ENCODE data around the gene ST7. TPM values are rescaled to one million over a fixed set of nuclear protein-coding genes. Genes with fewer than 3 reads are reported as not detected.

Gene ST7
- total RNA-seq, 1 donor from 2014 or later: 8.3 TPM

DNA sequence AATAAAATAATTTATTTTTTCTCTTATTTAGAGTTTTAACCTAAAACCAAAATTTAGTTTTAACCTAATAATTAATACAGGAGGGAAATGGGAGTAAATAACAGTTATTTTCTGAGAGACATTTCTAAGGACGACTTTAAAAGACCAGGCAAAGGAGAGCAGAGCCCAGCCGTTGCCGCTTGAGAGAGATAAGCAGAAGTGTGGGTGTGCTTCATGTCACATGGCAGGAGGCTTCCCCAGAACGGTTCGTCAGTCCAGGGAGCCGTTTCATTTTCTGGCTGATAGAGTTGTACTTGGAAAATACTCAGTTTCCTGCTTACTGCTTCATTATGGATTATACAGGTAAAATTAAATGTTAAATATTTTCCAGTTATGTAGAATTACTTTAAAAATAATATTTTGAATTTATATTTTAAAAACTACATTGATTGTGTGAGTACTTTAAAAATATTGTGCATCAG is 61.4 kb downstream of the ST7 start:
- no peaks in the 10 kb centered on the region for H3K9me3 Mint-ChIP-seq
- ChIA-PET CTCF (interaction anchor here (1.4 to 4.5 kb wide), 2 partner anchors 7 to 25 kb away, joined by 3 to 39 read pairs; no protein-coding TSS in a partner anchor), POLR2A (no interaction called here)
- DNase-seq (no peak), ATAC-seq (ENCODE audit: low read depth) (no peak)
- TF ChIP-seq, protein P1, sequence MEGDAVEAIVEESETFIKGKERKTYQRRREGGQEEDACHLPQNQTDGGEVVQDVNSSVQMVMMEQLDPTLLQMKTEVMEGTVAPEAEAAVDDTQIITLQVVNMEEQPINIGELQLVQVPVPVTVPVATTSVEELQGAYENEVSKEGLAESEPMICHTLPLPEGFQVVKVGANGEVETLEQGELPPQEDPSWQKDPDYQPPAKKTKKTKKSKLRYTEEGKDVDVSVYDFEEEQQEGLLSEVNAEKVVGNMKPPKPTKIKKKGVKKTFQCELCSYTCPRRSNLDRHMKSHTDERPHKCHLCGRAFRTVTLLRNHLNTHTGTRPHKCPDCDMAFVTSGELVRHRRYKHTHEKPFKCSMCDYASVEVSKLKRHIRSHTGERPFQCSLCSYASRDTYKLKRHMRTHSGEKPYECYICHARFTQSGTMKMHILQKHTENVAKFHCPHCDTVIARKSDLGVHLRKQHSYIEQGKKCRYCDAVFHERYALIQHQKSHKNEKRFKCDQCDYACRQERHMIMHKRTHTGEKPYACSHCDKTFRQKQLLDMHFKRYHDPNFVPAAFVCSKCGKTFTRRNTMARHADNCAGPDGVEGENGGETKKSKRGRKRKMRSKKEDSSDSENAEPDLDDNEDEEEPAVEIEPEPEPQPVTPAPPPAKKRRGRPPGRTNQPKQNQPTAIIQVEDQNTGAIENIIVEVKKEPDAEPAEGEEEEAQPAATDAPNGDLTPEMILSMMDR (IDR thresholded peaks at IDR 0.05): no peak
- H3K4me3 Mint-ChIP-seq: no peak overlapping the region
- H3K27ac Mint-ChIP-seq: no peak overlapping the region
- no peaks in the 10 kb centered on the region for H3K36me3 Mint-ChIP-seq (ENCODE audit: low read depth)
- intact Hi-C loops (cut with micrococcal nuclease): loop anchor here (10.0 kb wide), 1 partner anchor 850 kb away; no protein-coding TSS in a partner anchor
- peaks cover 3% of the 10 kb centered on the region for H3K27me3 Mint-ChIP-seq
- peaks cover 50% of the 10 kb centered on the region for H3K4me1 Mint-ChIP-seq

DNA sequence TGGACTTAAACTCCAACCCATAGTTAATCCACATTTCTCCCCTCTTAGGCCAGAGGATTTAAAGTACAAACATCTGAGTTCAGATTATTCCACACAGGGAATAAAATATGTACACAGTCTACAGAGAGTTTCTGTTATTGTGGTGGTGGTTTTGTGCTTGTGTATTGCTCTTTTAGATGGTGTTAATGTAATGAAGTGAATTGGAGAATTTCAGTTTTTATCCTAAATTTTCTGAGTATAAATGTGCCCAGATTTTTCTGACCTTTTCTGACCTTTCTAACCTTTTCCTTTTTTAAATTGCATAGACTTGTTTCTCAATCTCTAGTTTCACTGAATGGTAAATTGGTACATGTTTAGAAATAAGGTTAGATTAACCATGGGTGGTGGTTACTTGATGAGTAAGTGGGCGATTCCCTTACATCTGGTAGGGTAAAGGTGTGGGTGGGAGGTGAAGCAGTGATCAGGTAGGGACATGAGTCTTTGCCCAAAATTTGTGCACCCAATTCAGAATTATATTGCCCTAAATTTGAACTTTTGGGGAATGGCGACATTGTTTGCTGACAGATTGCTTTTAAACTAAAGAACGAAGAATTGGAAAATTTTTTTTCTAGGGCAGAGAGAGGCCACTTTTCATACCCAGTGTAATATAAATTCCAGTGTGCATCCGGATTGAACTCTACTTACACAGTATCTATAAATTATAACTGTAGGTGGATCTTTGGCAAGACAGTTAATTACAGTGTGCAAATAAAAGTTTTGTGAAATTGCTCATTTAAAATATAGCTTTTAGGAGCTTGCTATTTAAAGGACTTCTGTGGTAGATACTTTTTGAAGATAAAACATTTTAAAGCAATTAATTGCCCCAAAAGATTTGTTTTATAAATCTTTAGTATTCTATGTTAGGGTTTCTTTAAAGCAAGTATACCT is 62.2 kb downstream of the ST7 start:
- TF ChIP-seq, protein P1 (IDR thresholded peaks at IDR 0.05): no peak
- no peak for DNase-seq
- Mint-ChIP-seq H3K27ac (no peak overlapping the region), H3K36me3 (ENCODE audit: low read depth) (no peaks in the 10 kb centered on the region), H3K27me3 (no peaks in the 10 kb centered on the region), H3K9me3 (no peaks in the 10 kb centered on the region), H3K4me3 (peak overlapping the region; percentile 29), H3K4me1 (peaks cover 42% of the 10 kb centered on the region)
- POLR2A ChIA-PET: no interaction called here
- intact Hi-C loops (cut with micrococcal nuclease): loop anchor here (10.0 kb wide), 1 partner anchor 851 kb away; no protein-coding TSS in a partner anchor
- no peak for ATAC-seq (ENCODE audit: low read depth)
- CTCF ChIA-PET: no interaction called here

DNA sequence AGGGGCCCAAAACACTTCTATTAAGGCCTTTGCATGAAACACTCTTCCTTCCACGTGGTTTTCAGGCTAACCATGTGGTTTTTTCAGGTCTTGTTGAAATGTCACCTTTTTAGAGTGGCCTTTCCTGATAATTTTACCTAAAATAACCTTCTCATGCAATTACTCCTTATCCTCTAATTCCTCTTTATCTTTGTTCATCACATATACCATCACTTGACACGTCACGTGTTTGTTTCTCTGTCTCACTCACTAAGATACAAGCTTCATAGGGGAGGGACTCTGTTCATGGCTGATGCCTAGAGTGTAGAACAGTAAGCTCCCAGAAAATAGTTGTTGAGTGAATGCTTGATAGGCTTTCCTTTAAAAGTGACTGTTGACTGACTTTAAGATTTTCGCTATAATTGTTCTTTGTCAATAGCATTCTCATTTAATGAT is 63.7 kb downstream of the ST7 start:
- DNase-seq (no peak), ATAC-seq (ENCODE audit: low read depth) (no peak)
- no peak overlapping the region for H3K27ac Mint-ChIP-seq
- POLR2A ChIA-PET: no interaction called here
- no peaks in the 10 kb centered on the region for H3K36me3 Mint-ChIP-seq (ENCODE audit: low read depth)
- no peaks in the 10 kb centered on the region for H3K27me3 Mint-ChIP-seq
- no peaks in the 10 kb centered on the region for H3K9me3 Mint-ChIP-seq
- H3K4me3 Mint-ChIP-seq: no peak overlapping the region
- CTCF ChIA-PET: no interaction called here
- H3K4me1 Mint-ChIP-seq: peaks cover 27% of the 10 kb centered on the region
- TF ChIP-seq, protein P1 (IDR thresholded peaks at IDR 0.05): no peak
- intact Hi-C loops (cut with micrococcal nuclease): loop anchor here (10.0 kb wide), 1 partner anchor 852 kb away; no protein-coding TSS in a partner anchor

DNA sequence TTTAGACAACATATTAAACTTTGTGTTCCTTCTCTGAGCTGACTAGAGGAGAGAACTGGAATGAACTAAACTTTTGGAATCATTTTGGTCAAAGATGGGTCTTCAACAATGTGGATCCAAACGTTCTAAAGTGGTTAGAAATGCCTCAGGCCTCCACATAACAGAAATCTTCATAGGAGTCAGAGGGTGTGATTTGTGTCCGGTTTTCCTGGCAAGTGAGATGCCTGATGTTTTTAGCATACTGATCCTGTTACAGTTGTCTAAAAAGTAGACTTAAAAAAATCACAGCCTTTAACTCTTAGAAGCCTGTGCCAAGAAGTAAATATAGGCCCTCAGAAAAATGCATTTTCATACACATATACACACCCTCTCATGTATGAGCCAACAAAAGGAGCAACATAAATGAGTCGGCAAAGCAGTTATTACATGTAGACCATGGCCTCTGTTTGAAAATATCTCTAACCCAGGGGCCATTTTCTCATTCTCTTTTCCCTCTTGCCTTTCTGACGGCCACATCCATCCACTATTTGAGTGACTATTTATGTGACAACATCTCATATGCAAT is 64.5 kb downstream of the ST7 start:
- Mint-ChIP-seq H3K27ac (no peak overlapping the region), H3K36me3 (ENCODE audit: low read depth) (no peaks in the 10 kb centered on the region), H3K4me1 (peaks cover 20% of the 10 kb centered on the region), H3K9me3 (no peaks in the 10 kb centered on the region), H3K4me3 (no peak overlapping the region), H3K27me3 (no peaks in the 10 kb centered on the region)
- TF ChIP-seq, protein P1 (IDR thresholded peaks at IDR 0.05): no peak
- intact Hi-C loops (cut with micrococcal nuclease): loop anchor here (10.0 kb wide), 1 partner anchor 853 kb away; no protein-coding TSS in a partner anchor
- ChIA-PET POLR2A (no interaction called here), CTCF (no interaction called here)
- DNase-seq (no peak), ATAC-seq (ENCODE audit: low read depth) (no peak)

DNA sequence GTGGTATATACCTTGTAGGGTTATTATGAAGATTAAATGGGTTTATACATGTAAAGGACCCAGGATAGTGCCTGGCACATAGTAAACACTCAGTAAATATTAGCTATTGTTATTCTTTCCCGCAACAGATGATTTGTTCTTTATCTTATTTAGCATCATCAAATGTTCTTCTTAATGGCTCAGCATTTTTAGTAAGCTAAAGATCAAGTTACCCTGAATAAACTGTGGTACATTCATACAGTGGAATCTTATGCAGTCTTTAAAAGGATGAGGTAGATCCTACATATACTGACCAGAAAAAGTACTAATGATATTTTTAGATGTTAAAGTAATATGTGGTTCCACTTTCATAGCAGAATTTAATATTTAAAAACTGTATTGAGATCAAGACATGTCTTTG is 65.4 kb downstream of the ST7 start:
- ATAC-seq (ENCODE audit: low read depth): no peak
- no peak overlapping the region for H3K4me3 Mint-ChIP-seq
- TF ChIP-seq, protein P1 (IDR thresholded peaks at IDR 0.05): no peak
- H3K27ac Mint-ChIP-seq: no peak overlapping the region
- peaks cover 22% of the 10 kb centered on the region for H3K4me1 Mint-ChIP-seq
- DNase-seq: no peak
- ChIA-PET CTCF (no interaction called here), POLR2A (no interaction called here)
- intact Hi-C loops (cut with micrococcal nuclease): loop anchor here (10.0 kb wide), 1 partner anchor 854 kb away; no protein-coding TSS in a partner anchor
- no peaks in the 10 kb centered on the region for H3K36me3 Mint-ChIP-seq (ENCODE audit: low read depth)
- H3K27me3 Mint-ChIP-seq: no peaks in the 10 kb centered on the region
- H3K9me3 Mint-ChIP-seq: no peaks in the 10 kb centered on the region
